Fibroblast of gingiva (primary cell): ENCODE data around the gene MS4A4A.

Source experiments
- DNase-seq: peaks from one replicate; pipeline ENCODE4 v3.0.0-alpha.2; 2011; ENCODE audit warnings: low read depth

Gene MS4A4A

GRCh38 chr11:60303661-60304060 is 23.2 kb downstream of the MS4A4A start:
- DNase-seq: no peak

DNA sequence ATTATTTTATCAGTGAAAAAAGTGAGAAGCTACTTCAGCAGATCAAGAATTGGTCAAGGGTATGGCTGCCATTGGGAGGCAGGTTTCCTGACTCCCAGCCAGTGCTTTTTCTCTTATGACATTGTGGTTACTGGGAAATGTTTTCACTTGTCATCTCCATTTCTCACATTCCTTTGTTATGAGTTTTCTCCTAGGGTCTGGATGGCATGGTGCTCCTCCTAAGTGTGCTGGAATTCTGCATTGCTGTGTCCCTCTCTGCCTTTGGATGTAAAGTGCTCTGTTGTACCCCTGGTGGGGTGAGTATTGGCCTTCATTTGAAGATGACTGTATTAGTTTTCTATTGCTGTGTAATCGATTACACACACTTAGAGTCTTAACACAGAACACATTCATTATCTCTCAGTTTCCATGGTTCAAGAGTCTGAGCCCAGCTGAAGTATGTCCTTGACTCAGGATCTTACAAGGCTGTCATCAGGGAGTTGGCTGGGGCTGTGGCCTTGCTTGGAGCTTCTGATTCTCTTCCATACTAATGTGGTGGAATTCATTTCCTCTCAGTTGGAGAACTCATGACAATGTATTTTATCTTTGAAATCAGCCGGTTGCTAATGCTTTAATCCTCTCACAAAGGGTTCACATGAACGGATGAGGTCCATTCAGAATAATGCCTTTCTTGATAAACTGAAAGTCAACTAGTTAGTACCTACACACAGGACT is 25.6 kb downstream of the MS4A4A start:
- DNase-seq: no peak

DNA sequence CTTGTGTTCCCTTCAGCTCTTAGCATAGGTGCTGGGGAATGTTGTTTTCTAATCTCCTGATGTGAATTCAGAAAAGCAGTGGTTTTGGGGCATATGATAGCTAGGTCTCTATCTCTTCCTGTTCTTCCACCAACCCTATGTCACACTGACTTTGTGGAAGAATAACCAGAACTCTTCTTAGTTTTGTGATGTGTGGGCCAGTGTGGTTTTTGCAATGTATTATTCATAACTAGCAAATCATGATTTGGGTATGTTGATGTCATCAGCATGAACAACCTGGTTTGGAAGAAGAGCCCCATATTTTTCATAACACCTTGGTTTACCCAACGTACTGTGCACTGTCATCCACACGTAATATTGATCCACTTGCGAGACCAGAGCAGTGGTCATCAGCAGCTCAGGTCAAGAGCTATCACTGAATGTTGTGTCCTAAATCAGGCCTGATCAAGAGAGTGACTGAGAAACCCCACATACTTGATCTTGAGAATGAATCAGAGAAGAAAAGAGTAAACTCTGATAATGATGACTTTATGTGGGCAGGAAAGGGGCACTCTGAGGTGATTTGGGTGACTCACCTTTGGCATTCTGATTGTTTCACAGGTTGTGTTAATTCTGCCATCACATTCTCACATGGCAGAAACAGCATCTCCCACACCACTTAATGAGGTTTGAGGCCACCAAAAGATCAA is 27.2 kb downstream of the MS4A4A start:
- no peak for DNase-seq

GRCh38 chr11:60310407-60310998 is 30.0 kb downstream of the MS4A4A start:
- DNase-seq: no peak

DNA sequence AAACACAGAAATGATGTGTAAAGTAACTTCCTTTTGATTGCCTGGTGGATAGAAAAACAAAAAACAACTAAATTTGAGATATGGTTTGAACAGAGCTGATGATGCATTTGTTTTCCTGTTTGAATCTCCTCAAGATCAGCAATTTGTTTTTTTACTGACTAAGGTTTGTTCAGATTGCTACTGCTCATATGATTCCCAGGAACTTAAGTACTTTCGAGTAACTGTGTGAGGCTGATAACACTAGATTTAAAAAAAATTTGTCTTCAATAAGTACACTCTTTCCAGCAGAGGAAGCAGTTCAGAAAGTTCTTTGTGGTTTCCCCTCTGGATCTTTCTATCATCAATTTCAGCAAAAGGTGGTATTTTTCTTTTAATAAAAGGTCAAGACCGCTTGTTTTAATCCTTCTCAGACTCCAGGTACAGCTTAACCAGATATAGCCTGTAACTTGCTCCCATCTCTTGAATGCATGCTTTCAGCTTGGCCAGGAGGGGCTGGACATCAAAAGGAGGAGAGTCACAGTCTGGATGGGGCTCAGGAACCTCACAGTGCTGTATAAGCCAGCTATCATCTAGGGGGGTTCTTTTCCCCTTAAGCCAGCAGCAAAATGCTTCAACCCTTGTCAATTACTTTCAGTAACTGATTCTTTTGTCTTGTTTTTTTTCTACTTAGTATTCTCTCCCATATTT is 34.3 kb downstream of the MS4A4A start:
- DNase-seq: no peak

- DNase-seq: no peak
Observed at GRCh38 chr11:60315871-60316270, 35.4 kb downstream of the MS4A4A start.

- no peak for DNase-seq
Observed at GRCh38 chr11:60316317-60316716, 35.9 kb downstream of the MS4A4A start.

GRCh38 chr11:60318726-60319125 is 38.3 kb downstream of the MS4A4A start:
- no peak for DNase-seq

GRCh38 chr11:60321051-60321450 is 40.6 kb downstream of the MS4A4A start:
- no peak for DNase-seq

GRCh38 chr11:60326955-60327354 is 46.5 kb downstream of the MS4A4A start, which contains the start of gene MS4A6E:
Gene MS4A6E, plus strand, starts transcription at chr11:60327255. Its CDS starts 7,641 bp downstream, at chr11:60334896.
- DNase-seq: no peak

DNA sequence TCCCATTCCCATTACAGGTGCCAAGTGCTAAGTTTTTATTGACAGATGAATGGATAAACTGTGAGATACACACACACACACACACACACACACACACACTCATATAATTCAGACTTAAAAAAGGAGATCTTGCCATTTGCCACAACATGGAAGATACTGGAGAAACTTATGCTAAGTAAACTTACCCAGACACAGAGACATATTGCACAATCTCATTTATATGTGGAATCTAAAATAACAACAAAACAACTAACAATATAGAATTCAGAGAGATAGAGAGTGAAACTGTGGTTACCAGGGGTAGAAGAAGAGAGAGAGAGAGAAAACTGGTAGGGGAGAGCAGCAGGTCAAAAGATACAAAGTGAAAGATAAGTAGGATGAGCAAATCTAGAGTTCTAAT is 48.0 kb downstream of the MS4A4A start:
- DNase-seq: no peak

- no peak for DNase-seq
Observed at GRCh38 chr11:60332846-60333245, 52.4 kb downstream of the MS4A4A start.

GRCh38 chr11:60334005-60334620 is 53.6 kb downstream of the MS4A4A start:
- DNase-seq: no peak

DNA sequence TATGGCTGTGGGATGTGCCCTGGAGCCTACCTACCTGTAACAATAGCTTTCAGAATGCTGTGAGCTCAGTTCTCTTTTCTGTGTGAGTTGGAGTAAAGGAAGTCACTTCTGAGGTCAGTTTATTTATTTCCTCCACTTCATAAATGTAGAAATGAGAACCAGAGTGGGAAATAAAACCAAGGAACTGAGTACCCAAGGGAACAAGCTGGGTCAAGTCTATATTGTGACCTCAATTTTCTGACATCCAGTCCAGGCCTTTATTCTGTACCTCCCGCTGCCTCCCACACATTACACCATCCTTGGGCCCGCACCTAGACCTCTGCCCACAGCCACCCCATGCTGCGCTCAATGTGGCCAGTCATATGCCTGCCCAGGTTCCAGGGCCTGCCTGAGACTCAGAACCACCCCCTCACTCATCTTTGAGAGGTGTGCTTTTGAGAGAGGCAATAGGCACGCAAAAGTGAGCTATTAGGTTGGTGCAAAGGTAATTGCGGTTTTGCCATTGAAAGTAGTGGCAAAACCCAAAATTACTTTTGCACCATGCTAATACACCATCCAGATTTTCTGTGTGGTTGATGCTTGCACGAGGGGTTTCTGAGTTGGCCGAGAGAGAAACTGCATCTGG is 56.4 kb downstream of the MS4A4A start:
- no peak for DNase-seq

DNA sequence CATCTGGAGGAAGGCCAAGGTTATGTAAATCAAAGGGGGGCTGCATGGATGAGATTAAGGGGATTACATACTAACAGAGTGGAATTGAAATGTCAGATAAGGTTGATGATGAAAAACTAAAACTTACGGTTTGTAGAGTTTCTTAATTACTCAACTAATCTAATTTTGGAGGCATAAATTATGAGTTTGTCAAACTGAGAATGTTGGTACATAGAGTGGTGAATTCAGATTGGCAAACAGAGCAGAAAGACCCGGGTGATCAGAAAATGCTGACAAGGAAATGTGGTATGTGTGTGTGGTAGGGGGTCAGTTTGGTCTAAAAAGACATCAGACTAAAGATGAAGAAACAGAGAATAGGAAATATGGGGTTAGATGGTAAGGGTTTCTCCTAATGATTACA is 57.6 kb downstream of the MS4A4A start:
- DNase-seq: no peak

GRCh38 chr11:60339356-60339755 is 58.9 kb downstream of the MS4A4A start:
- DNase-seq: no peak

GRCh38 chr11:60343094-60343704 is 62.7 kb downstream of the MS4A4A start:
- DNase-seq: no peak

DNA sequence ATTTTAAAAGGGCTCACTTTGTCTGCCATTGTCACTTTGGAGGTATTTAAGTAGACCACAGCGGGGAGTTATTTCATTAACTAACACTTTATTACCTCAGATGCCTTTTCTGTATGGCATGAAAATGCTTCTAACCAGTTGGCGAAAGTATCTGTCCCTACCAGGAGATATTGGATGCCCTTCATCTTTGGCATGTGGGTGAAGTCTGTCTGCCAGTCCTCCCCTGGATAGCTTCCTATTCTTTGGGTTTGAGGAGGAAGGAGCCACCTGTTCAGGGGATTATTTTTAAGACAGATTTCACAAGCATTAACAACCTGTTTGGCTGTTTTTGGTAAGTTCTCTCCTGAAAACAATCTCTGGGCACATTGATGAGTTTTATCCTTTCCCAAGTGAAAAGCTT is 63.7 kb downstream of the MS4A4A start:
- DNase-seq: no peak

GRCh38 chr11:60345489-60345888 is 65.0 kb downstream of the MS4A4A start:
- no peak for DNase-seq

GRCh38 chr11:60347084-60347797 is 66.8 kb downstream of the MS4A4A start:
- no peak for DNase-seq

DNA sequence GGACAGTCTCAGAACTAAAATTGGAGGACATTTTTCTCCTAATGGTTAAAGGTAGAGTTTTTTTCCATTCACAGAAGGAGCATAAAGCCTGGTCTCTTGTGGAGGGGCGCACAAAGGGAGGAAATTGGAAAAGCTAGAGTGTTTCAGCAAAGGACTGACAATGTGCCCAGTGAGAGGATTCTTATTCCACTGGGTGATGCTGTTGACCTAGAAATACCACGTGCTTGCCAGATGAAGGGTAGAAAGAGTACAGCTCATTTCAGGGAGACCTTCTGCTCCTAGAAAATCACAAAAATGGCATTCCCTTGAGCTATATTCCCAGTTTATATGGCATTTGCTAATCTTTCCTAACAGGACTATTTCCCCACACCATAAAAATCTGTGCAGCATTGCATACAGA is 67.7 kb downstream of the MS4A4A start:
- no peak for DNase-seq
